DOHH2 (cell line): ENCODE measurements around the gene MDH1B.

Experiments
- H3F3A ChIP-seq: fragments of 200-600 bp; sonication (generic), shearing (Covaris generic); 2 replicates; pipeline ENCODE4 v1.6.0; 2016; ENCODE audit warnings: antibody characterized with exemption, mild to moderate bottlenecking; ENCODE audit not compliant: control insufficient read depth, insufficient read depth
- H3K27ac ChIP-seq: fragments of 200-600 bp; sonication (generic); 2 replicates; pipeline ENCODE4 v1.5.1; 2014; ENCODE audit warnings: low read depth, mild to moderate bottlenecking, low read length, moderate library complexity
- H3K27me3 ChIP-seq: fragments of 200-600 bp; sonication (generic); 2 replicates; pipeline ENCODE4 v1.6.1; 2014; ENCODE audit warnings: mild to moderate bottlenecking, low read length, mixed read lengths; ENCODE audit not compliant: control insufficient read depth
- H3K36me3 ChIP-seq: fragments of 200-600 bp; sonication (generic); 2 replicates; pipeline ENCODE4 v1.6.1; 2014; ENCODE audit warnings: mild to moderate bottlenecking, low read length, moderate library complexity, mixed read lengths; ENCODE audit not compliant: control insufficient read depth
- H3K4me1 ChIP-seq: fragments of 200-600 bp; sonication (generic); 2 replicates; pipeline ENCODE4 v1.6.1; 2014; ENCODE audit warnings: mild to moderate bottlenecking, low read length, mixed read lengths; ENCODE audit not compliant: control insufficient read depth
- H3K4me2 ChIP-seq: fragments of 200-600 bp; sonication (generic); 2 replicates; pipeline ENCODE4 v1.6.0; 2014; ENCODE audit warnings: mild to moderate bottlenecking, low read length, moderate library complexity
- H3K4me3 ChIP-seq: fragments of 200-600 bp; sonication (generic); 2 replicates; pipeline ENCODE4 v1.5.1; 2014; ENCODE audit warnings: mild to moderate bottlenecking, low read length, mixed read lengths
- H3K79me2 ChIP-seq: fragments of 200-600 bp; sonication (generic); 2 replicates; pipeline ENCODE4 v1.6.1; 2014; ENCODE audit warnings: mild to moderate bottlenecking, low read length, mixed read lengths; ENCODE audit not compliant: control insufficient read depth
- H3K9me2 ChIP-seq: fragments of 200-600 bp; sonication (generic); replicated peaks from 2 replicates; pipeline ENCODE4 v1.6.1; 2014; ENCODE audit warnings: mild to moderate bottlenecking, low read length, mixed read lengths; ENCODE audit not compliant: control insufficient read depth
- H3K9me3 ChIP-seq: fragments of 200-600 bp; sonication (generic); 2 replicates; pipeline ENCODE4 v1.6.1; 2014; ENCODE audit warnings: antibody characterized with exemption, low read length, mixed read lengths; ENCODE audit not compliant: control insufficient read depth, insufficient read depth
- H4K20me1 ChIP-seq: fragments of 200-600 bp; sonication (generic); 2 replicates; pipeline ENCODE4 v1.6.0; 2014; ENCODE audit warnings: low read depth, mild to moderate bottlenecking, antibody characterized with exemption, low read length, moderate library complexity; ENCODE audit not compliant: control insufficient read depth, insufficient read depth
- EZH2phosphoT487 ChIP-seq: fragments of 200-600 bp; sonication (generic); IDR thresholded peaks from 2 replicates; pipeline ENCODE4 v1.6.1; 2017; ENCODE audit warnings: borderline replicate concordance, mild to moderate bottlenecking, antibody characterized with exemption, low read length, moderate library complexity, mixed read lengths
- TF ChIP-seq, protein P1 (sequence below): fragments of 200-600 bp; sonication (generic); IDR thresholded peaks from one replicate; pipeline ENCODE4 v1.5.1; 2014; ENCODE audit warnings: antibody characterized with exemption, mild to moderate bottlenecking, low read depth, low read length; ENCODE audit not compliant: poor library complexity, severe bottlenecking

The MDH1B gene

DNA sequence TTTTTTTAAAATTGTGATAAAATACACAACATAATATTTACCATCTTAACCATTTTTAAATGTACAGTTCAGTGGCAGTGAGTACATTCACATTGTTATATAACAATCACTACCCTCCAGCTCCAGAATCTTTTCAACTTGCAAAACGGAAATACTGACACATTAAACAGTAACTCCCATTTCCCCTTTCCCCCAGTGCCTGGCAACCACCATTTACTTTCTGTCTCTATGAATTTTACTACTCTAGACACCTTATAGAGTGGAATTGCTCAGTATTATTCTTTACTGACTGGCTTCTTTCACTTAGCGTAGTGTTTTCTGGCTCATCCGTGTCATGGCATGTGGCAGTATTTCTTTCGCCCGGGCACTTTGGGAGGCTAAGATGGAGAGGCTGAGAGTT lies 32.9 kb upstream of the MDH1B start:
- no peak overlapping the region for H3K4me3 ChIP-seq
- H3K36me3 ChIP-seq = peaks cover 10% of the 10 kb centered on the region
- H3F3A ChIP-seq = no peaks in the 10 kb centered on the region
- H3K4me1 ChIP-seq = 0 out of 2 replicates have a peak, but pooled peaks cover 3% of the 10 kb centered on the region
- H3K79me2 ChIP-seq = no peaks in the 10 kb centered on the region
- no peak overlapping the region for H3K27ac ChIP-seq
- TF ChIP-seq EZH2phosphoT487 = no peak
- TF ChIP-seq, protein P1, sequence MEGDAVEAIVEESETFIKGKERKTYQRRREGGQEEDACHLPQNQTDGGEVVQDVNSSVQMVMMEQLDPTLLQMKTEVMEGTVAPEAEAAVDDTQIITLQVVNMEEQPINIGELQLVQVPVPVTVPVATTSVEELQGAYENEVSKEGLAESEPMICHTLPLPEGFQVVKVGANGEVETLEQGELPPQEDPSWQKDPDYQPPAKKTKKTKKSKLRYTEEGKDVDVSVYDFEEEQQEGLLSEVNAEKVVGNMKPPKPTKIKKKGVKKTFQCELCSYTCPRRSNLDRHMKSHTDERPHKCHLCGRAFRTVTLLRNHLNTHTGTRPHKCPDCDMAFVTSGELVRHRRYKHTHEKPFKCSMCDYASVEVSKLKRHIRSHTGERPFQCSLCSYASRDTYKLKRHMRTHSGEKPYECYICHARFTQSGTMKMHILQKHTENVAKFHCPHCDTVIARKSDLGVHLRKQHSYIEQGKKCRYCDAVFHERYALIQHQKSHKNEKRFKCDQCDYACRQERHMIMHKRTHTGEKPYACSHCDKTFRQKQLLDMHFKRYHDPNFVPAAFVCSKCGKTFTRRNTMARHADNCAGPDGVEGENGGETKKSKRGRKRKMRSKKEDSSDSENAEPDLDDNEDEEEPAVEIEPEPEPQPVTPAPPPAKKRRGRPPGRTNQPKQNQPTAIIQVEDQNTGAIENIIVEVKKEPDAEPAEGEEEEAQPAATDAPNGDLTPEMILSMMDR = no peak
- no peaks in the 10 kb centered on the region for H3K27me3 ChIP-seq
- H3K9me3 ChIP-seq = no peaks in the 10 kb centered on the region
- H3K9me2 ChIP-seq = no peaks in the 10 kb centered on the region
- no peak overlapping the region for H3K4me2 ChIP-seq
- no peaks in the 10 kb centered on the region for H4K20me1 ChIP-seq

DNA sequence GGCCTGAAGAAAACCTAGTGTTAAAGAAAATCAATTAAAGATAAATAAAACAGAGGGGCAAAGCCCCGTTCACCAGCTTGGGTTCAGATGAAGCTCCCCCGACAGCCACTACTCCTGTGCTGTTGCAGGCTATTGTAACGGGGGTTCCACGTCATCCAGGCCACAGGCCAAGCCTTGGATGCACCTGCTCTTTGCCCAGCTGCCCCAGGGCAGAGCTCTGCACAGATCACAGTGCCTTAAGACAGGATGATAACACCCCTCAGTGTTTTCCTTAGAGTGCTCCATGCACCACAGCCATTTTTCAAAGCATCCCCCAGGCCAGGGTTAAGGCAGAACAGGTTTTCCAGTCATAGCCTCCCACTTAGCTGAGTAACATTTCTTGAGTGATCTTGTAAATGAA lies 32.2 kb upstream of the MDH1B start:
- Histone ChIP-seq H3K79me2 (no peaks in the 10 kb centered on the region), H3F3A (no peaks in the 10 kb centered on the region), H3K36me3 (peaks cover 14% of the 10 kb centered on the region), H3K4me2 (no peak overlapping the region), H3K9me3 (no peaks in the 10 kb centered on the region), H3K9me2 (no peaks in the 10 kb centered on the region), H3K4me1 (0 out of 2 replicates have a peak, but pooled peaks cover 3% of the 10 kb centered on the region), H4K20me1 (no peaks in the 10 kb centered on the region), H3K27me3 (no peaks in the 10 kb centered on the region), H3K4me3 (no peak overlapping the region), H3K27ac (no peak overlapping the region)
- TF ChIP-seq, protein P1 = no peak
- TF ChIP-seq EZH2phosphoT487 = no peak

GRCh38 chr2:206792645-206793044 lies 27.5 kb upstream of the MDH1B start:
- no peaks in the 10 kb centered on the region for H3K9me2 ChIP-seq
- TF ChIP-seq EZH2phosphoT487 = no peak
- TF ChIP-seq, protein P1 = no peak
- H3K4me2 ChIP-seq = no peak overlapping the region
- no peak overlapping the region for H3K4me3 ChIP-seq
- no peaks in the 10 kb centered on the region for H3F3A ChIP-seq
- peaks cover 54% of the 10 kb centered on the region for H3K36me3 ChIP-seq
- H3K4me1 ChIP-seq = no peaks in the 10 kb centered on the region
- no peak overlapping the region for H3K27ac ChIP-seq
- no peaks in the 10 kb centered on the region for H4K20me1 ChIP-seq
- H3K27me3 ChIP-seq = no peaks in the 10 kb centered on the region
- no peaks in the 10 kb centered on the region for H3K79me2 ChIP-seq
- H3K9me3 ChIP-seq = no peaks in the 10 kb centered on the region

DNA sequence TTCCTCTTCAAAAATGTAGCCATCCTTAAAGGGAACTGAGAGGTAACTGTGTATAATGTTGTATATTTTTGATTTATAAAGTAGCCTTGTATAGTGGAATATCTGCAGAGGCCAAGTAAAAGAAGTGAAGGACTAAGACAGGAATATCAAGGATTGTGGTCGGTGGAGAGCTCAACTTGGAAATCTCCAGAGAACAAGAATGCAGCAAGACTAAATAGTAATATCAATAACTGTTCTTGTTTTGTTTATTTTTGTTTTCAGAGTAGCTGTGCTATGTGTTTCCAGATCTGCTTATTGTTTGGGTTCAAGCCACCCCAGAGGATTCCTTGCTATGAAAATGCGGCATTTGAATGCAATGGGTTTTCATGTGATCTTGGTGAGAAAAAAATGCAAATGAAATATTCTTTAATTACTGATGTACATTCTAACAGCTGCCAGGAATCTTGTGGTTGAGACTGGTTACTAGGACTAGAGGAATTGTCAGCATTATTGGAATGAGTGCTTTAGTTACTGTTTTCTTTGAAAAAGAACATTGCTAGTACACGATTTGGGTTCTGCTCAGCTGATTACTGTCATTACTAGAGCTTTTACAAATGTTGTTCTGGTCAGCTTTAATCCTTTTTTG lies 25.3 kb upstream of the MDH1B start:
- H3K4me3 ChIP-seq = no peak overlapping the region
- H3K4me2 ChIP-seq = no peak overlapping the region
- no peaks in the 10 kb centered on the region for H4K20me1 ChIP-seq
- no peaks in the 10 kb centered on the region for H3K9me2 ChIP-seq
- no peaks in the 10 kb centered on the region for H3K9me3 ChIP-seq
- H3F3A ChIP-seq = no peaks in the 10 kb centered on the region
- H3K79me2 ChIP-seq = no peaks in the 10 kb centered on the region
- TF ChIP-seq, protein P1 = no peak
- peaks cover 71% of the 10 kb centered on the region for H3K36me3 ChIP-seq
- H3K4me1 ChIP-seq = no peaks in the 10 kb centered on the region
- no peaks in the 10 kb centered on the region for H3K27me3 ChIP-seq
- H3K27ac ChIP-seq = no peak overlapping the region
